Chondrocyte (in vitro differentiated cells): ENCODE measurements around the gene SCO2. TPM values are rescaled to one million over a fixed set of nuclear protein-coding genes. Genes with fewer than 3 reads are reported as not detected.

Experiments
- DNase-seq: peaks from one replicate; pipeline ENCODE4 v3.0.0; 2021; ENCODE audit warnings: mixed read lengths, low spot score
- H3K27ac Mint-ChIP-seq: one replicate; pipeline ENCODE4 v1.8.0; 2021; ENCODE audit warnings: mild to moderate bottlenecking, moderate library complexity, mixed read lengths; ENCODE audit not compliant: unreplicated experiment
- H3K27me3 Mint-ChIP-seq: 2 replicates; pipeline ENCODE4 v1.8.0; 2021; ENCODE audit warnings: low read depth, mixed read lengths
- H3K36me3 Mint-ChIP-seq: 2 replicates; pipeline ENCODE4 v1.8.0; 2021; ENCODE audit warnings: low read depth, mixed read lengths
- H3K4me1 Mint-ChIP-seq: 2 replicates; pipeline ENCODE4 v1.8.0; 2021; ENCODE audit warnings: low read depth, mild to moderate bottlenecking, mixed read lengths
- H3K4me3 Mint-ChIP-seq: one replicate; pipeline ENCODE4 v1.8.0; 2021; ENCODE audit warnings: mild to moderate bottlenecking, moderate library complexity, mixed read lengths; ENCODE audit not compliant: unreplicated experiment
- H3K9me3 Mint-ChIP-seq: 2 replicates; pipeline ENCODE4 v1.8.0; 2021; ENCODE audit warnings: low read depth, mixed read lengths
- CTCF ChIP-seq: fragments of 200-600 bp; sonication (generic); IDR thresholded peaks from 2 replicates; pipeline ENCODE4 v1.5.0; 2021; ENCODE audit warnings: antibody characterized with exemption, mild to moderate bottlenecking, moderate library complexity
- total RNA-seq: library from RNA; stranded (reverse); gene quantifications from 3 replicates; pipeline ENCODE4 v1.2.1, GENCODE V29; 2021

SCO2 gene
- total RNA-seq, 1 donor from 2014 or later, result 5.4 TPM

GRCh38 chr22:50550395-50550794 is 25.0 kb upstream of the SCO2 start:
- H3K27me3 Mint-ChIP-seq, result peaks cover 4% of the 10 kb centered on the region
- DNase-seq, result no peak
- H3K4me1 Mint-ChIP-seq, result peaks cover 9% of the 10 kb centered on the region
- peaks cover 2% of the 10 kb centered on the region for H3K36me3 Mint-ChIP-seq
- H3K9me3 Mint-ChIP-seq, result no peaks in the 10 kb centered on the region
- no peak for TF ChIP-seq CTCF
- no peak overlapping the region for H3K4me3 Mint-ChIP-seq
- H3K27ac Mint-ChIP-seq, result no peak overlapping the region

- no peaks in the 10 kb centered on the region for H3K27me3 Mint-ChIP-seq
- H3K4me1 Mint-ChIP-seq, result peaks cover 15% of the 10 kb centered on the region
- no peaks in the 10 kb centered on the region for H3K9me3 Mint-ChIP-seq
- no peak for TF ChIP-seq CTCF
- peaks cover 2% of the 10 kb centered on the region for H3K36me3 Mint-ChIP-seq
- no peak overlapping the region for H3K27ac Mint-ChIP-seq
- no peak for DNase-seq
- H3K4me3 Mint-ChIP-seq, result no peak overlapping the region
These were observed 23.8 kb upstream of the SCO2 start for GRCh38 chr22:50548921-50549790.

GRCh38 chr22:50548040-50548920 is 22.9 kb upstream of the SCO2 start:
- peaks cover 2% of the 10 kb centered on the region for H3K36me3 Mint-ChIP-seq
- no peaks in the 10 kb centered on the region for H3K9me3 Mint-ChIP-seq
- no peak overlapping the region for H3K27ac Mint-ChIP-seq
- no peak for TF ChIP-seq CTCF
- no peak for DNase-seq
- no peak overlapping the region for H3K4me3 Mint-ChIP-seq
- H3K4me1 Mint-ChIP-seq, result peaks cover 15% of the 10 kb centered on the region
- H3K27me3 Mint-ChIP-seq, result no peaks in the 10 kb centered on the region

- peak overlapping the region; percentile 66 for H3K27ac Mint-ChIP-seq
These were observed 22.0 kb upstream of the SCO2 start for GRCh38 chr22:50547263-50547985.

More at GRCh38 chr22:50547263-50547985, 22.0 kb upstream of the SCO2 start:
- Mint-ChIP-seq H3K4me1 (peaks cover 15% of the 10 kb centered on the region), H3K36me3 (peaks cover 2% of the 10 kb centered on the region), H3K4me3 (no peak overlapping the region), H3K27me3 (no peaks in the 10 kb centered on the region), H3K9me3 (no peaks in the 10 kb centered on the region)
- no peak for TF ChIP-seq CTCF
- no peak for DNase-seq
